DND-41 (cell line): ENCODE measurements around the gene COBL.

ENCODE experiments used
- EZH2 ChIP-seq: IDR thresholded peaks from 3 replicates; pipeline ENCODE4 v1.6.1; 2012; ENCODE audit warnings: borderline replicate concordance, low read depth, mild to moderate bottlenecking, moderate library complexity, low read length, inconsistent platforms; ENCODE audit not compliant: severe bottlenecking
- TF ChIP-seq, protein P1 (sequence below): IDR thresholded peaks from 2 replicates; pipeline ENCODE4 v1.5.1; 2012; ENCODE audit warnings: borderline replicate concordance, low read length, moderate library complexity, mild to moderate bottlenecking; ENCODE audit not compliant: poor library complexity, severe bottlenecking; ENCODE audit errors: extremely low read depth

DNA sequence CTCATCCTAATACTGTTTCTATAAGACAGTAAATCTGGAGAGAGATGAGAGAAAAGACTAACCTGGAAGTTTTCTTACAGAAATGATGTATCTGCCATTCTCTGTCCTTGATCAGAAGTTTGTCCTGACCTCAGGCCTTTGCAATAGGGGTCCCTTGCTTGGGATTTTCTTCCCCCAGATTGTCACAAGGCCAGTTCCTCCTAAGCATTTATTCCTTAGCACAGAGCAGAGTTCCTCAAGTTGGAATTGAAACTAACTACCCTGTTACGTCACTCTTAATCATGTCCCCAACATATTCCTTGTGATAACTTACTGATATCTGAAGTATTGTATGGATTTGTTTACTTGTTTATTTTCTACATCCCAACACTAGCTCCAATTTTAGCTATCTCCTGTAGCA is 202.1 kb downstream of the COBL start:
- TF ChIP-seq, protein P1, sequence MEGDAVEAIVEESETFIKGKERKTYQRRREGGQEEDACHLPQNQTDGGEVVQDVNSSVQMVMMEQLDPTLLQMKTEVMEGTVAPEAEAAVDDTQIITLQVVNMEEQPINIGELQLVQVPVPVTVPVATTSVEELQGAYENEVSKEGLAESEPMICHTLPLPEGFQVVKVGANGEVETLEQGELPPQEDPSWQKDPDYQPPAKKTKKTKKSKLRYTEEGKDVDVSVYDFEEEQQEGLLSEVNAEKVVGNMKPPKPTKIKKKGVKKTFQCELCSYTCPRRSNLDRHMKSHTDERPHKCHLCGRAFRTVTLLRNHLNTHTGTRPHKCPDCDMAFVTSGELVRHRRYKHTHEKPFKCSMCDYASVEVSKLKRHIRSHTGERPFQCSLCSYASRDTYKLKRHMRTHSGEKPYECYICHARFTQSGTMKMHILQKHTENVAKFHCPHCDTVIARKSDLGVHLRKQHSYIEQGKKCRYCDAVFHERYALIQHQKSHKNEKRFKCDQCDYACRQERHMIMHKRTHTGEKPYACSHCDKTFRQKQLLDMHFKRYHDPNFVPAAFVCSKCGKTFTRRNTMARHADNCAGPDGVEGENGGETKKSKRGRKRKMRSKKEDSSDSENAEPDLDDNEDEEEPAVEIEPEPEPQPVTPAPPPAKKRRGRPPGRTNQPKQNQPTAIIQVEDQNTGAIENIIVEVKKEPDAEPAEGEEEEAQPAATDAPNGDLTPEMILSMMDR = no peak
- TF ChIP-seq EZH2 = no peak
